Mesendoderm (in vitro differentiated cells): ENCODE measurements around the gene MOB2.

Experiments
- DNase-seq: peaks from one replicate; pipeline ENCODE4 v3.0.0; 2013
- H2AK5ac ChIP-seq: 2 replicates; pipeline ENCODE4 v1.6.1; 2013; ENCODE audit warnings: low read length, inconsistent platforms
- H2BK120ac ChIP-seq: 2 replicates; pipeline ENCODE4 v1.6.1; 2013; ENCODE audit warnings: low read depth, mild to moderate bottlenecking, low read length, moderate library complexity, mixed read lengths
- H2BK15ac ChIP-seq: replicated peaks from 2 replicates; pipeline ENCODE4 v1.6.1; 2013; ENCODE audit warnings: low read depth, mild to moderate bottlenecking, moderate library complexity
- H2BK5ac ChIP-seq: 2 replicates; pipeline ENCODE4 v1.6.1; 2013; ENCODE audit warnings: low read length, inconsistent platforms
- H3K18ac ChIP-seq: 2 replicates; pipeline ENCODE4 v1.6.1; 2013; ENCODE audit warnings: mild to moderate bottlenecking, low read length, mixed read lengths
- H3K23ac ChIP-seq: one replicate; pipeline ENCODE4 v1.6.1; 2013; ENCODE audit warnings: low read length
- H3K27ac ChIP-seq: 2 replicates; pipeline ENCODE4 v1.5.1; 2013; ENCODE audit warnings: low read depth, mild to moderate bottlenecking, inconsistent platforms, low read length, moderate library complexity
- H3K27me3 ChIP-seq: 2 replicates; pipeline ENCODE4 v1.6.1; 2013; ENCODE audit warnings: low read length, control low read depth, mild to moderate bottlenecking, inconsistent platforms; ENCODE audit not compliant: insufficient read depth, poor library complexity
- H3K36me3 ChIP-seq: 2 replicates; pipeline ENCODE4 v1.6.1; 2013; ENCODE audit warnings: low read length, inconsistent platforms; ENCODE audit not compliant: control insufficient read depth, insufficient read depth
- H3K4ac ChIP-seq: one replicate; pipeline ENCODE4 v1.6.1; 2013; ENCODE audit warnings: low read depth, mild to moderate bottlenecking, low read length, moderate library complexity
- H3K4me1 ChIP-seq: 2 replicates; pipeline ENCODE4 v1.6.1; 2013; ENCODE audit warnings: low read depth, low read length, inconsistent platforms; ENCODE audit not compliant: control insufficient read depth
- H3K4me2 ChIP-seq: 2 replicates; pipeline ENCODE4 v1.6.1; 2013; ENCODE audit warnings: low read length
- H3K4me3 ChIP-seq: 2 replicates; pipeline ENCODE4 v1.5.1; 2013; ENCODE audit warnings: mild to moderate bottlenecking, low read length
- H3K56ac ChIP-seq: one replicate; pipeline ENCODE4 v1.6.1; 2013; ENCODE audit warnings: low read length
- H3K79me1 ChIP-seq: 2 replicates; pipeline ENCODE4 v1.6.1; 2013; ENCODE audit warnings: low read length, inconsistent platforms
- H3K79me2 ChIP-seq: 2 replicates; pipeline ENCODE4 v1.6.1; 2013; ENCODE audit warnings: mild to moderate bottlenecking, low read length; ENCODE audit not compliant: control insufficient read depth, insufficient read depth
- H3K9ac ChIP-seq: 2 replicates; pipeline ENCODE4 v1.6.1; 2013; ENCODE audit warnings: low read length, inconsistent platforms
- H4K5ac ChIP-seq: one replicate; pipeline ENCODE4 v1.6.1; 2013; ENCODE audit warnings: low read length
- H4K8ac ChIP-seq: one replicate; pipeline ENCODE4 v1.6.1; 2013; ENCODE audit warnings: low read depth, mild to moderate bottlenecking, control low read depth, low read length, moderate library complexity
- WGBS: extraction: QIAGEN DNeasy Blood & Tissue Kit; methylation state at CpG from one replicate; pipeline ENCODE4 v1.1.7; 2013; ENCODE audit warnings: low lambda C conversion rate, missing lambda C conversion rate; ENCODE audit not compliant: insufficient coverage; ENCODE audit errors: extremely low coverage; 5-methylcytosine and 5-hydroxymethylcytosine counted together

Gene MOB2

DNA sequence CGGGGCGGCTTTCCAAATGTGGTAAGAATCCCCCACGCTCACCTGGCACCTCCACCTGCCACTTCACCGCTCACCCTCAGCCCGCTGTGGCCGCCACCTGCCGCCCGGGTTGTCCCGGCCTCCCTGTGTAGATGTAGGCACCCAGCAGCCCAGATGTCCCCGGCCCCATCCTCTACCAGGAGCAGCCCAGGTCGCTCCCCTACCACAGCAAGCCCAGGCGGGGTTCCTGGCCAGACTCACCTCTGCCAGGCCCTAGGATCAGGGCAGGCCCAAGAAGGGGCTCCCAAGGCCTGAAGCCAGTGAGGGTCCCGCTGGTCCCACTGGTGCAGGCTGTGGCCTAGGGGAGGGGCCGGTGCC lies 27.4 kb downstream of the MOB2 start:
- no peak overlapping the region for H2BK5ac ChIP-seq
- no peaks in the 10 kb centered on the region for H3K27me3 ChIP-seq
- no peak overlapping the region for H3K4ac ChIP-seq
- H4K5ac ChIP-seq = no peak overlapping the region
- no peak overlapping the region for H2BK120ac ChIP-seq
- no peak overlapping the region for H2AK5ac ChIP-seq
- no peak overlapping the region for H3K27ac ChIP-seq
- H3K4me3 ChIP-seq = no peak overlapping the region
- no peaks in the 10 kb centered on the region for H3K4me1 ChIP-seq
- H3K4me2 ChIP-seq = no peak overlapping the region
- H3K23ac ChIP-seq = no peak overlapping the region
- H3K79me1 ChIP-seq = no peaks in the 10 kb centered on the region
- H4K8ac ChIP-seq = no peak overlapping the region
- no peak for DNase-seq
- no peak overlapping the region for H2BK15ac ChIP-seq
- no peak overlapping the region for H3K18ac ChIP-seq
- H3K56ac ChIP-seq = no peak overlapping the region
- H3K9ac ChIP-seq = no peak overlapping the region
- no peaks in the 10 kb centered on the region for H3K36me3 ChIP-seq
- H3K79me2 ChIP-seq = no peaks in the 10 kb centered on the region
- no CpG with 5 or more reads among the region's 14 CpGs for WGBS

- Histone ChIP-seq H3K79me2 (no peaks in the 10 kb centered on the region), H3K4me1 (no peaks in the 10 kb centered on the region)
Measured at GRCh38 chr11:1458340-1459218, 28.0 kb downstream of the MOB2 start.

GRCh38 chr11:1457856-1458255 lies 28.7 kb downstream of the MOB2 start:
- Histone ChIP-seq H2AK5ac (no peak overlapping the region), H3K56ac (no peak overlapping the region), H3K4me3 (no peak overlapping the region), H3K4me1 (no peaks in the 10 kb centered on the region), H4K5ac (no peak overlapping the region), H2BK5ac (no peak overlapping the region), H3K79me2 (no peaks in the 10 kb centered on the region), H2BK15ac (no peak overlapping the region), H3K27ac (no peak overlapping the region), H3K36me3 (no peaks in the 10 kb centered on the region), H4K8ac (no peak overlapping the region), H3K23ac (no peak overlapping the region), H3K27me3 (no peaks in the 10 kb centered on the region), H3K4ac (no peak overlapping the region), H2BK120ac (no peak overlapping the region), H3K9ac (no peak overlapping the region), H3K79me1 (no peaks in the 10 kb centered on the region), H3K4me2 (no peak overlapping the region), H3K18ac (no peak overlapping the region)
- DNase-seq = no peak
- no CpG with 5 or more reads among the region's 18 CpGs for WGBS

More at GRCh38 chr11:1458340-1459218, 28.0 kb downstream of the MOB2 start:
- no peaks in the 10 kb centered on the region for H3K36me3 ChIP-seq
- H3K4me3 ChIP-seq = no peak overlapping the region
- no peak overlapping the region for H2BK15ac ChIP-seq
- no peak overlapping the region for H3K4ac ChIP-seq
- no peak overlapping the region for H4K8ac ChIP-seq
- H3K23ac ChIP-seq = no peak overlapping the region
- no peaks in the 10 kb centered on the region for H3K27me3 ChIP-seq
- H2BK5ac ChIP-seq = no peak overlapping the region
- no peak overlapping the region for H3K18ac ChIP-seq
- H2AK5ac ChIP-seq = no peak overlapping the region
- H4K5ac ChIP-seq = no peak overlapping the region
- peak; percentile 43 for DNase-seq
- H3K79me1 ChIP-seq = no peaks in the 10 kb centered on the region
- no peak overlapping the region for H3K4me2 ChIP-seq
- WGBS = no CpG with 5 or more reads among the region's 18 CpGs
- H3K27ac ChIP-seq = no peak overlapping the region
- no peak overlapping the region for H3K56ac ChIP-seq
- H3K9ac ChIP-seq = no peak overlapping the region
- no peak overlapping the region for H2BK120ac ChIP-seq

GRCh38 chr11:1457326-1457680 lies 29.3 kb downstream of the MOB2 start:
- Histone ChIP-seq H2BK5ac (no peak overlapping the region), H3K4me2 (no peak overlapping the region), H3K23ac (no peak overlapping the region), H3K56ac (no peak overlapping the region), H3K27ac (no peak overlapping the region), H3K36me3 (no peaks in the 10 kb centered on the region), H3K18ac (no peak overlapping the region), H3K27me3 (no peaks in the 10 kb centered on the region), H3K4me3 (no peak overlapping the region), H3K4me1 (no peaks in the 10 kb centered on the region), H4K8ac (no peak overlapping the region), H3K79me2 (no peaks in the 10 kb centered on the region), H2AK5ac (no peak overlapping the region), H4K5ac (no peak overlapping the region), H2BK15ac (no peak overlapping the region), H3K79me1 (no peaks in the 10 kb centered on the region), H3K9ac (no peak overlapping the region), H2BK120ac (no peak overlapping the region), H3K4ac (no peak overlapping the region)
- DNase-seq = no peak
- no CpG with 5 or more reads among the region's 13 CpGs for whole genome bisulfite sequencing

DNA sequence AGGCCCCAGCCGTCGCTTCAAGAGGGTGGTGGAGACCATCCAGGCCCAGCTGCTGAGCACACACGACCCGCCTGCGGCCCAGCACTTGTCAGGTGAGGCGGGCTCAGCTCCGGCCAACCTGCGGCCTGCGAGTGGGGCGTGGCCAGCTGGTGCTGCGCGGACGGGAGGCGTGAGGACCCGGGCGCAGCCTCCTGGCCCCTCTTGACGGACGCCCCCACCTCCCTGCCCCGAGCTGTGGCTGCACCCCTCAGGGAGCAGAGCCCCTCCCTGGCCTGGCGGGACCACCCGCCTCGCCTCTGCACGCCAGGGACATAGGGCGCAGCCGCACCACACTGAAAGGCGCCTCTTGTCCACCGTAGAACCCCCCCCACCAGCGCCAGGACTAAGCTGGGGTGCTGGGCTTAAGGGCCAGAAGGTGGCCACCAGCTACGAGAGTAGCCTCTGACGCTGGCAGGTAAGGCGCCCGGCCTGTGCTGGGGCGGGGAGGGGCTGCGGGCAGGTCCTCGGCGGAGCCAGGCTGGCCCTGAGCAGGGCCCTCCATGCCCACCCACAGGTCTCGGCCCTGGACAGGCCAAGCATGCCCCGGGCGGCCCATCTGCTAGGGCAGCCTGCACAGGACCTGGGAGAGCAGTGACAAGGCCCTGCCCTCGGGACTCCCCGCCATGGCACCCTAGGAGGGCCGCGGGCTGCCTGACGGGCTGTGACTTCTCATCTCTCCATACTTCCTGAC lies 29.8 kb downstream of the MOB2 start:
- no CpG with 5 or more reads among the region's 44 CpGs for WGBS

More for the DNA sequence above, 29.8 kb downstream of the MOB2 start:
- Histone ChIP-seq H3K4me3 (no peak overlapping the region), H2BK15ac (no peak overlapping the region), H3K4me1 (no peaks in the 10 kb centered on the region), H3K9ac (no peak overlapping the region), H3K4me2 (no peak overlapping the region), H2BK5ac (no peak overlapping the region), H2AK5ac (no peak overlapping the region), H3K79me2 (no peaks in the 10 kb centered on the region), H3K4ac (no peak overlapping the region), H4K5ac (no peak overlapping the region), H3K56ac (no peak overlapping the region), H3K27ac (no peak overlapping the region), H3K36me3 (no peaks in the 10 kb centered on the region), H3K79me1 (no peaks in the 10 kb centered on the region), H2BK120ac (no peak overlapping the region), H3K23ac (no peak overlapping the region), H3K27me3 (no peaks in the 10 kb centered on the region), H3K18ac (no peak overlapping the region), H4K8ac (no peak overlapping the region)
- DNase-seq = no peak
